GM12873 (cell line): Measurements from ENCODE around the gene ATP6AP1.
A peak's percentile ranks its signal among the peaks of the same experiment; 100 is the strongest.

Experiments
- CTCF ChIP-seq: IDR thresholded peaks from 2 replicates; pipeline ENCODE4 v1.5.1; 2012; ENCODE audit warnings: low read depth, mild to moderate bottlenecking, moderate library complexity, low read length, control low read depth; ENCODE audit not compliant: insufficient read depth; ENCODE audit errors: missing control alignments

Gene ATP6AP1, protein sequence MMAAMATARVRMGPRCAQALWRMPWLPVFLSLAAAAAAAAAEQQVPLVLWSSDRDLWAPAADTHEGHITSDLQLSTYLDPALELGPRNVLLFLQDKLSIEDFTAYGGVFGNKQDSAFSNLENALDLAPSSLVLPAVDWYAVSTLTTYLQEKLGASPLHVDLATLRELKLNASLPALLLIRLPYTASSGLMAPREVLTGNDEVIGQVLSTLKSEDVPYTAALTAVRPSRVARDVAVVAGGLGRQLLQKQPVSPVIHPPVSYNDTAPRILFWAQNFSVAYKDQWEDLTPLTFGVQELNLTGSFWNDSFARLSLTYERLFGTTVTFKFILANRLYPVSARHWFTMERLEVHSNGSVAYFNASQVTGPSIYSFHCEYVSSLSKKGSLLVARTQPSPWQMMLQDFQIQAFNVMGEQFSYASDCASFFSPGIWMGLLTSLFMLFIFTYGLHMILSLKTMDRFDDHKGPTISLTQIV

GRCh38 chrX:154428176-154429171 is at the start of gene ATP6AP1:
Gene ATP6AP1, plus strand, starts transcription at chrX:154428677. Its CDS starts 16 bp downstream, at chrX:154428693.
- peak; percentile 18 for TF ChIP-seq CTCF

GRCh38 chrX:154378799-154379568 is 49.5 kb upstream of the ATP6AP1 start, which contains the start of gene EMD:
Gene EMD, plus strand, starts transcription at chrX:154379295. Its CDS starts 190 bp downstream, at chrX:154379485.
- TF ChIP-seq CTCF: no peak

GRCh38 chrX:154379569-154379951 is 48.9 kb upstream of the ATP6AP1 start:
- no peak for TF ChIP-seq CTCF

DNA sequence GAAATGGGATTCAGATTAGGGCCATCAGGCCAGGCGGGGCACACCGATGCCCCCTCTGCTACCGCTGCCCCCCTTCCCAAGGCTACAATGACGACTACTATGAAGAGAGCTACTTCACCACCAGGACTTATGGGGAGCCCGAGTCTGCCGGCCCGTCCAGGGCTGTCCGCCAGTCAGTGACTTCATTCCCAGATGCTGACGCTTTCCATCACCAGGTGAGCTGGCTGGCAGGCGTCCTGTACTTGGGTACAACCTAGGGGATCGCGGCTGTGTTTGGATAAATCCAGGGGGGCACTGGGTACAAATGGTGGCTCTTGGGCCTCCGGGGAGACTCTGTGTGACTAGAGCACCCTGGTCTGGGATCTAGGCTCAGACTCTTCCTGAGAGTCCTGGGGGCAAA is 48.3 kb upstream of the ATP6AP1 start:
- no peak for TF ChIP-seq CTCF

DNA sequence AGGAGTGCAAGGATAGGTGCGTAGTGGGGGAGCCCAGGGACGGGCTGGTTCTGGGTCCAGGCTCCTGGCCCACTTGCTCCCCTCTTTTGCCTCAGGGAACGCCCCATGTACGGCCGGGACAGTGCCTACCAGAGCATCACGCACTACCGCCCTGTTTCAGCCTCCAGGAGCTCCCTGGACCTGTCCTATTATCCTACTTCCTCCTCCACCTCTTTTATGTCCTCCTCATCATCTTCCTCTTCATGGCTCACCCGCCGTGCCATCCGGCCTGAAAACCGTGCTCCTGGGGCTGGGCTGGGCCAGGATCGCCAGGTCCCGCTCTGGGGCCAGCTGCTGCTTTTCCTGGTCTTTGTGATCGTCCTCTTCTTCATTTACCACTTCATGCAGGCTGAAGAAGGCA is 47.7 kb upstream of the ATP6AP1 start:
- no peak for TF ChIP-seq CTCF

- no peak for TF ChIP-seq CTCF
Measured at GRCh38 chrX:154381271-154381670, 47.2 kb upstream of the ATP6AP1 start.
